GM21576 (cell line): ENCODE results near the gene PILRA.
"Not testable (repeated sequence)": the region's sequence is repeated elsewhere in the genome, so short reads cannot be mapped to it uniquely, and the experiment has no call there.

Experiments used
- ATAC-seq: cut with Tn5 transposase; IDR thresholded peaks from one replicate; pipeline ENCODE4 v1.9.1; 2021; ENCODE audit warnings: mild to moderate bottlenecking, moderate library complexity; ENCODE audit not compliant: unreplicated experiment

The PILRA gene

DNA sequence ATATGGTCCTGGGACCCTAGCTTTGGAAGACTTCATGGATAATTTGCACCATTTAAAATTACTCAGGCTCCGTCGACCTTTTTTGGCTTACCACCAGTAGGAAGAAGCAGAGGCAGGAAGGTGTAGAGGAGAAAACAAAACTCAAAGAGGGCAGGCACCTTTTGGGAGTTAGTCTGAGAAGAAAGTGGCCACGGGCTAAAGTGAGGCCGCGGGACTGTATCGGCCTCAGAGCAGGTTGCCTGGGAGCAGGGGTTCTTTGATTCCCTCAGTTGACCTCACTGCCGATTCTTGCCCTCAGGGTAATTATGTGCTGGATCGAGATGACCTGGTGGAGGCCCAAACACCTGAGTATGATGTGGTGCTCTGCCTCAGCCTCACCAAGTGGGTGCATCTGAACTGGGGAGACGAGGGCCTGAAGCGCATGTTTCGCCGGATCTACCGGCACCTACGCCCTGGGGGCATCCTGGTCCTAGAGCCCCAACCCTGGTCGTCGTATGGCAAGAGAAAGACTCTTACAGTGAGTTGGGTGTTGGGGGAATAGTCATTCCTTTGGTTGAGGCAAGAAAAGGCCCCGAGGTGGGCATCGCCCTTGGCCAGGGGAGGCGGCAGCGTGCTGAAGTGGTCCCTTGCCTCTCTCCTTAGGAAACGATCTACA, 59.5 kb downstream of the PILRA start:
- ATAC-seq = no peak

DNA sequence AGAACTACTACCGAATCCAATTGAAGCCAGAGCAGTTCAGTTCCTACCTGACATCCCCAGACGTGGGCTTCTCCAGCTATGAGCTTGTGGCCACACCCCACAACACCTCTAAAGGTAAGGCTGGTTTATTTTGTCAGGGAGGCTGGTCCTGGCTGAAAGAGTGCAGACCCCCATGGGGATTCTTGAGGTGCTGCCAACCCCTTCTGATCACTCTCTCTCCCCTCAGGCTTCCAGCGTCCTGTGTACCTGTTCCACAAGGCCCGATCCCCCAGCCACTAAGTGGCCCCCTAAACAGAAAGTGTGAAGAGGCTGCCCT, 59.9 kb downstream of the PILRA start:
- no peak for ATAC-seq

DNA sequence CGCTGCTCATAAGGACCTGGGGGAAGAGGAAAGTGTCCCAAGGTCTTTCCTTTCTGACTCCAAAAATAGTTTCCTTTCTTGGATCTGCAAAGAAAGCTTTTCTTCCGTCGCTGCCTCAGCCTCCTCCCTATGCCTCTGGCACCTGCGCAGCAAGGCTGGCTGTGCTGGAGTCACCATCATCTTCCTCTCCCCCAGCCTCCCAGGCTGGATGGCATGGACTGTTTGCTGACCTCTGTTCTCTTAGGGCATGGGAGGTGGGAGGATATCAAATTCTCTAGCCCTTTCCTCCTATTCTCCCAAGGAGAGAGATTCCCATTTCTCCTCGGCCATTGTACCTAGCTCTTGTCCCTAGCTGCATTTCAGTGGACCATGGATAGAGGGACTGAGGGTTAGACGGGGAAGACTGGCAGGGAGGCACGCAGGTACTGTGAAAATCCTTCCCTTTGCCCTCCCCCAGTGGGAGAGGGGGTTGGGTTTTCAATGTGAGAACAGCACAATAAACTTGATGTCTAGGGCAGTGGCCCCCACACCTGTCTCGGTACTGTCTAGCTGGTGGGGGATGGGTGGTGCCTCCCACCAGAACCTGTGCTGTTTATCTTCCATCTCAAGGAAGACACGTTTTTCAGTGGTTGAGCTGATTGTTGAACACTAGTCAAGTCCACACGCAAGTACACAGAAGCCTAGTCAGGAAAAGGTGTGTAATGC, 60.5 kb downstream of the PILRA start:
- no peak for ATAC-seq

DNA sequence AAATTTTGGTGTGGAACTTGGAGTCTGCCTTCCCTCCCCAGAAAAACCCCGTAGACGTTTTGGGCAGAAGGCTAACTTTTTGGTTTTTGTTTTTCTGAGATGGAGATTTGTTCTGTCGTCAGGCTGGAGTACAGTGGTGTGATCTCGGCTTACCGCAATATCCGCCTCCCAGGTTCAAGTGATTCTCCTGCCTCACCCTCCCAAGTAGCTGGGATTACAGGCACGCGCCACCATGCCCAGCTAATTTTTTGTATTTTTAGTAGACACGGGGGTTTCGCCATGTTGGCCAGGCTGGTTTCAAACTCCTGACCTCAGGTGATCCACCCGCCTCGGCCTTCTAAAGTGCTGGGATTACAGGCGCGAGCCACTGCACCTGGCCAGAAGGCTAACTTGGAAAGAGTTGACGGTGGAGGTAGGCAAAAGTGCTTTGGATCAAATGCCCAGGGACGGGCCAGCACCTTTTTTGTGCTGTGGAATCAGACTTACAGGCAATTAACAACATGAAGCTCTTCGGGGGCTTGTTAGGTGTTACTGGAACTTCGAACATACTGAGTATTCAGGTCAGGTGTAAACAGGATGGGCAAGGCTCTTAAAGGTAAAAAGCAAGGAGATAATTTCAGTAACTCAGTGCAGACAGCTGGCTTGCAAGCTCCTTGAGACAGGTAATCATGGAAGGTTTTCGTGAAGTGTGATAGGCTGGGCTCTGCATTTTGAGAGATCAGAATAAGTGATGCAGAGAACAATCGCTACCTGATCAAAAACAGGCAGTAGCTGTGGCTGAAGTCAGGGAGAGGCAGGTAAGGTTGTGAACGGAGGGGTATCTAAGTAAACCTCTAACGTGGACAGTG, 61.2 kb downstream of the PILRA start:
- ATAC-seq = no peak

DNA sequence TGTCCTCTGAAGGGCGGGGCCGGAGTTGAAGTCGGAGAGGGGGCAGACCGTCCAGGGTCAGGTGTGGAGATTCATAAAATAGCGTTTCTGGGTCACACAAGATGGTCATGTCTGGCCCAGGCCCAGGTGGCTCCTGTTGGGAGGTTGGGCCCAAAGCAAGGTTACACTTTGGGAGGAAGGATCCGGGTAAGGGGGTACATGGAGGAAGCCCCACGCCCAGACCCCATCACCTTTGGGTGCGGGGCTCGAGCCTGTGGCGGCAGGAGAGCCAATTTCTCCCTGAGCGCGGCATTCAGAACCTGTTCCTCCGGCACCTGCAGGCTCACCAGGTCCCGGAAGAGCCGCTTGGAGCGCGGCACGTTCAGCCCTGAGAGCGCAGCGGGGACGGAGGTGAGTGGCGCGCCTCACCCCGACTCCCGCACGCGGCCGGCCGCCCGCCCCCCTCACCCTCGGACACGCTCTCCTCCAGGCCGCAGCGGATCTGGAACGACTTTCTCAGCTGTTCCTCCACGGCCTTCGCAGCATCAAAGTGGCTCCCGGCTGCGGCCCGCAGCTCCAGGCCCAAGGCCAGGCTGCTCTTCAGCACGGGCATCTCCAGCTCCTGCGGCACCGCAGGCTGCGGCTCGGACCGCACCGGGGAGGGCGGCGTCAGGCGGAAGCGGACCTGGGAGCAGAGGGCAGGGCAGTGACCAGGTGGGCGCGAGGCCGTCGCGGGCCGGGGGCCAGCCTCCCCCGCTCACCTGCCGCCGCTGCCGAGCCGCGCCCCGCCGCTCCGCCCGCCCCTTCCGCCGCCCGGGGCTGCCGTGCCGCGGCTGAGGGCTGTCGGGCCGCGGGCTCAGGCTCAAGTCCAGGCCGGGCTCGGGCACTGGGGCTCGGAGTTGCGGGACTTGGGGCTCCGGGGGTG, 62.4 kb downstream of the PILRA start:
- peak; percentile 20 for ATAC-seq

DNA sequence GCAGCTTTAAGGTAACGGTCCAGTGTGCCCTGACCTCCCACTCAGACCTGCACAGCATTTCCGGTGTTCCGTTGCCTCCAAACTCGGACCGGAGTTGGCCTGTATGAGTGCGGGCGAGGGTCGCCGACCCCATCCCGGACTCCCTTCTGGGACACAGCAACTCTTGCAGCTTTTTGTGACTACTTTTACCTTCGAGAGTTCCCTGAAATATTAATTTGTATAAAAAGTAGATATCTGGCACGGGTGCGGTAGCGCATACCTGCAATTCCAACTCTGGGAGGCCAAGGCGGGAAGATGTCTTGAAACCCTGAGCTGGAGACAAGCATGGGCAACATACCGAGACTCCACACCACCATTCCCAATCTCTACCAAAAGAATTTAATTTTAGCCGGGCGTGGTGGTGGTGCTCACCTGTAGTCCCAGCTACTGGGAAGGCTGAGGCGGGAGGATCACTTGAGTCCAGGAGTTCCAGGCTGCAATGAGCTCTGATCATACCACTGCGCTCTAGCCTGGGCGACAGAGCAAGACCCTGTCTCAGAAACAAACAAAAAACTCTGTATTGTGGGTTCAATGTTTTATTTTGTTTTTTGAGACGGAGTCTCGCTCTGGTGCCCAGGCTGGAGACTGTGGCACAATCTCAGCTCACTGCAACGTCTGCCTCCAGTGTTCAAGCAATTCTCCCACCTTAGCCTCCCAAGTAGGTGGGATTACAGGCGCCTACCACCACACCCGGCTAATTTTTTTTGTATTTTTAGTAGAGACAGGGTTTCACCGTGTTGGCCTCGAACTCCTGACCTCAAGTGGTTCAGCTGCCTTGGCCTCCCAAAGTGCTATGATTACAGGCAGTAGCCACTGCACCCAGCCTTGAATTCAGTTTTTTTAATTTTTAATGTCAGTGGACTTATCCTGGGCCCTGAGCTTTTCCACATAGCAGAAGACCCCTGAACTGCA, 64.1 kb downstream of the PILRA start:
- no peak for ATAC-seq

DNA sequence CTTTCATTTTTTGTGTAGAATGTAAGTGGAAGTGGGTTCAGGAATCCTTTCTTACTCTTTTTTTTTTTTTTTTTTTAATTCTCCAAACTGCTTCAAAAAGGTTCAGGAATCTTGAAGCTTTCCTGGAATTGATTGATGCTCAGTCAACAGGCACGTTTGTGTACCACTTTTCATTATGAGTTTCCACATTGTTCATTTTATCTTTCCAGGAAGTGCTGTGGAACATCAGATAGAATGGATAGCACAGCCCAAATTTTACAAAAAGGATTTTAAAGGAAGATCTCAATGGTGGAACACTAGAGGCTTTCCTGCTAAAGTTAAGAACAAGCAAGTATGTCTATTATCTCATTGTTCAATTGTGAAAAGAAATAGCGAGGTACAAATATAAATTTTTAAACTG, 64.9 kb downstream of the PILRA start:
- ATAC-seq = no peak

DNA sequence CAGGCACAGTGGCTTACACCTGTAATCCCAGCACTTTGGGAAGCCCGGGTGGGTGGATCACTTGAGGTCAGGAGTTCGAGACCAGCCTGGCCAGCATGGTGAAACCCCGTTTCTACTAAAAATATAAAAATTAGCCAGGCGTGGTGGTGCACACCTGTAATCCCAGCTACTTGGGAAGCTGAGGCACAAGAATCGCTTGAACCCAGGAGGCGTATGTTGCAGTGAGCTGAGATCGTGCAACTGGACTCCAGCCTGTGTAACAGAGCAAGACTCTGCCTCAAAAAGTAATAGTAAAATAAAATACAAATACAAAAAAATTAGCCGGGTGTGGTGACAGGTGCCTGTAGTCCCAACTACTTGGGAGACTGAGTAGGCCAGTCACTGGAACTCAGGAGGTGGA, 65.4 kb downstream of the PILRA start:
- not testable (repeated sequence) for ATAC-seq

DNA sequence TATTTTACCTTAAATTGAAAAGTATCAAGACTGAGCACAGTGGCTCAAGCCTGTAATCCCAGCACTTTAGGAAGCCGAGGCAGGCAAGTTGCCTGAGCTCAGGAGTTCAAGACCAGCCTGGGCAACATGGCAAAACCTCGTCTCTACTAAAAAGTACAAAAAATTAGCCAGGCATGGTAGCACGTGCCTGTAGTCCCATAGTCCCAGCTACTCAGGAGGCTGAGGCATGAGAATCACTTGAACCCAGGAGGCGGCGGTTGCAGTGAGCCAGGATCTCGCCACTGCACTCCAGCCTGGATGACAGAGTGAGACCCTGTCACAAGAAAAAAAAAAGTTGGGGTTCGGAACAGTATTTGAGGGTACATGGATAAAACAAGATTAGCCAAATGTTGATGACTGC, 66.0 kb downstream of the PILRA start:
- ATAC-seq = not testable (repeated sequence)

DNA sequence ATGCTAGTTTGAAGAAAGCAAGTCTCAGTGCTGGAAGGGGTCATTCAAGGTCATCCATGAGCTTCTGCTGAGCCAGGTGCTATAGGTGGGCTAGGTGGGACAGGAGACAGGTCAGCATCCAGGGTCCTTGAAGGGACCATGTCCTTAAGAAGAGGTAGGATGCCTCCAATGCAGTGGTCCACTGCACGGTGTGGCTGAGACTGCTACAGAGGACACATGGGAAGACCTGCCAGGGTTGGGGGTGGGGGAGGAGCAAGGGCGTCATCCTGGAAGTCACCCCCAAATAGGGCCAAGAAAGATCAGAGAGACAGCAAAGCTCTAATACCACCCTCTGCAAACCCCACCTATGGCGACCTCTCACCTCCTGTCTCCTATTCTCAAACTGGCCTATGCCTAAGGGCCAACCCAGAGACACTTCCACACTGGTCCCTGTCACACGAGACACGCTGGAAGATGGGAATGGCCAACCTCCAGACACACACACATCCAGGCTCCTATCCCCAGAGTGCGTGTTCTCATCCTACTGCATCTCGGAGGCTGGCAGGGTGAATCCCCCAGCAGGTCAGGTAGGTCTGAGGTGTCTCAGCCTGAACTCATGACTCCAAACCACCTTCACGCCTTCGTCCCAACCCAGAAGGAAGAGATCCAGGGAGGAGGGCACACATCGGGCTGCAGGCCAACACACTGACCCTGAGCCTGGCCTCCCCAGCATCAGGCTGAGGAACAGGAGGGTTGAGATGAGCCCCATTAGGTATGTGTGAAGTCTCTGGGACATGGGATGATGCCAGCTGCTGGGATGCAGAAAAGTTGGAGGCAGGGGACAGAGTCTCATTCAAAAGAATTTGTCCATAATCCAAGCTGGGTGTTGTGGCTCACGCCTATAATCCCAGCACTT, 68.6 kb downstream of the PILRA start:
- ATAC-seq = no peak

DNA sequence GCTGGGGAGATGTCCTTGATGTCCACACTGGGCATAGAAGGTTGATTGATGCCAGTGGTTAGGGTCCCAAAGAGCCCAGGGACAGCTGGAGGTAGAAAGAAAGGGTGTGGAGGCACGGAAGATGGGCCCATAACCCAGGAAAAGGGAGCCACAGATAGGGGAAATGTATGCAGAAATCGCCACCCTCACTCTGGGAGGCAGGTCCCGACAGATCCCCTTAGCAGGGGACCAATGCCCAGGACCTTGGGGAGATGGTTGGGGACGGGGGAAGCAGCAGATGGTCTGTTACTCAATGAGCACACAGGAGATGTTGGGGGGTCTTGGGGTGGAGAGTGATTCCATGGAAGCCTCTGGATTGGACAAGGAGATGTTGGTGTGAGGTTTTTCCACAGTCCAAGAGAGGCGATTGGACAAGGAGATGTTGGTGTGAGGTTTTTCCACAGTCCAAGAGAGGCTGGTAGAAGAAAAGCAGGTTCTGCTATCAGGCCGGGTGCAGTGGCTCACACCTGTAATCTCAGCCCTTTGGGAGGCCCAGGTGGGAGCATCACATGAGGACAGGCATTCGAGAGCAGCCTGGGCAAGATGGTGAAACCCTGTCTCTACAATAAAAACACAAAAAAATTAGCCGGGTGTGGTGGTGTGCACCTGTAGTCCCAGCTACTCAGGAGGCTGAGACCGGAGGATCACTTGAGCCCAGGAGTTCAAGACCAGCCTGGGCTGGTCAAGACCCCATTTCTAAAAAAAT, 70.0 kb downstream of the PILRA start:
- no peak for ATAC-seq

DNA sequence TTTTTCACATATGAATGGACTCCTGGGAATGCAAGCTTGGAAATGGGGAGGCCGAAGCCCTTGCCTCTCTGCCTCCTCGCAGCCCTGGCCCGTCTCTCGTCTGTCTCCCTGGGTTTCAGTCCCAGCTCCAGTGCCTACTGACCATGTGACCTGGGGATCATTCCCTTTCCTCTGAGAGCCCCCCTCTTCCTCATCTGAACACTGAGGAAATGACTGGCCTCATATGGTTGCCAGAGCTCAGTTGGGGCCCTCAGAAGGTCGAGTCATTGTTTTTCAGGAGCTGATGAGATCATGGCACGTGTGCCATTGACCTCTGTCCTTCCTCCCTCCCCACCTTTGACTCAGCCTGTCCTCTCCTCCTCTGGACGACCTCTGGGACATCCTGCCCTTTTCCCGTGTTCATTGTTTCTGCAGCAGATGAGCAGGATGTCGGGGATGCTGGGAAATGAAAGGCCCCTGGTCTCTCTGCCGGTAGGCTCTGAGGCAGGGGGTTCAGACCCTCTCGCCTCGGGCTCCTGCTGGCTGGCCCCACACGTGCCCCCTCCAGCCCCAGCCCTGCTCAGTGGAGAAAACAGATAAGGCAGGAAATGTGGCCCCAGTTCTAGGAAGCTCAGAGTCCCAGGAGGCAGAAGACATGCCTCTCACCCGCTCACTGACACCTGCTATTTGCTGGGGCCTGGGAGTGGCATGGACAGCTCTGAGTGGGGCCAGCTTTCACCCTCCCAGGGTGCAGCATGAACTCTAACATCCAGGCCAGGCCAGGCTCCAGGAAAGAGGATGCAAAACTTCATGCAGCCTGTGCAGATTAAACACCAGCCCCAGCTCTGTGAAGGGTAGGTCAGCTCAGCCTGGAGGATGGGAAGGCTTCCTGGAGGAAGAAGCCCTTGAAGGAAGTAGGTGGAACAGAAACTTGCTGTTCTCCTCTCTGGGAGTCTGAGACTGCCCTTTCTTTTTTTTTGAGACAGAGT, 71.3 kb downstream of the PILRA start:
- ATAC-seq = no peak

DNA sequence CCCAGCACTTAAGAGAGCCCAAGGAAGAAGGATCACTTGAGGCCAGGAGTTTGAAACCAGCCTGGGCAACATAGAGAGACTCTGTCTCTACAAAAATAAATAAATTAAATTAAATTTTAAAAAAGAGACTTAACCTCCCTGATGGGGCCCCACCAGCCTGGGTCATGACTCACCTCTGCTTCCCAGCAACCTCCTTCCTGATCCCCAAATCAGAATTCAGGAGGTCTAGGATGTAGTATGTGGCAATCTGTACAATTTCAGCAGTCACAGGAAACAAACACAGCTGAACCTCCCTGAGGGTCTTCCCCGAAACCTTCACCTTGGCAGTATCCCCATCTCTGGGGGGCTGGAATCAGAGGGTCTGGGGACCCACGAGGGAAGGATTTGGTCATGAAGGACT, 72.8 kb downstream of the PILRA start:
- no peak for ATAC-seq

DNA sequence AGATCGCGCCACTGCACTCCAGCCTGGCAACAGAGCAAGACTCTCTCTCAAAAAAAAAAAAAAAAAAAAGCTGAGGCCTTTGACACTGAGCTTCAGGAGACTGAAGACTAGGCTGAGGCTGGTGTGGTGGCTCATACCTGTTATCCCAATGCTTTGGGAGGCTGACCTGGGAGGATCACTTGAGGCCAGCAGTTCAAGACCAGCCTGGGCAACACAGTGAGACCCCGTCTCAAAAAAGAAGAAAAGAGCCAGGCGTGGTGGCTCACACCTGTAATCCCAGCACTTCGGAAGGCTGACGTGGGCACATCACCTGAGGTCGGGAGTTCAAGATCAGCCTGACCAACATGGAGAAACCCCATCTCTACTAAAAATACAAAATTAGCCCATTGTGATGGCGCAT, 74.1 kb downstream of the PILRA start:
- not testable (repeated sequence) for ATAC-seq

DNA sequence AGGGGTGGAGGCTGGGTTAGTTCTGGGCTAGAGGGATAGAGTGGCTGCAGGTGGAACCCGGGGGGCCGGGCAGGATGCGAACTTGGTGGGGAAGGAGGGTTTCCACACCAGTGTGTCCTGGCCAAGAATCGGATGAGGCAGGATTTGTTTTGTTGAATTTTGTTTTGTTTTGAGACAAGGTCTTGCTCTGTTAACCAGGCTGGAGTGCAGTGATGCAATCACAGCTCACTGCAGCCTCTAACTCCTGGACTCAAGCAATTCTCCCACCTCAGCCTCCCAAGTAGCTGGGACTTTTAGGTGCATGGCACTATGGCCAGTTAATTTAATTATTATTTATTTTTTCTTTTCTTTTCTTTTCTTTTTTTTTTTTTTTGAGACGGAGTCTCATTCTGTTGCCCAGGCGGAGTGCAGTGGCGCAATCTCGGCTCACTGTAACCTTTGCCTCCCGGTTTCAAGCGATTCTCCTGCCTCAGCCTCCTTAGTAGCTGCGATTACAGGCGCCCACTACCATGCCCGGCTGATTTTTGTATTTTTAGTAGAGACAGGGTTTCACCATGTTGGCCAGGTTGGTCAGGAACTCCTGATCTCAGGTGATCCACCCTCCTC, 76.0 kb downstream of the PILRA start:
- no peak for ATAC-seq
